BLaER1 (cell line): ENCODE data around the gene CTTNBP2.

ENCODE experiments used
- H3K27ac ChIP-seq: shearing (Covaris generic); formaldehyde crosslinking; 2 replicates; pipeline ENCODE4 v1.8.1; 2022
- H3K27me3 ChIP-seq: shearing (Covaris generic); formaldehyde crosslinking; 2 replicates; pipeline ENCODE4 v1.8.1; 2022
- H3K36me3 ChIP-seq: shearing (Covaris generic); formaldehyde crosslinking; 2 replicates; pipeline ENCODE4 v1.8.1; 2022
- H3K4me1 ChIP-seq: shearing (Covaris generic); formaldehyde crosslinking; 2 replicates; pipeline ENCODE4 v1.8.1; 2022
- H3K4me2 ChIP-seq: shearing (Covaris generic); formaldehyde crosslinking; 2 replicates; pipeline ENCODE4 v1.8.1; 2022
- H3K4me3 ChIP-seq: shearing (Covaris generic); formaldehyde crosslinking; 2 replicates; pipeline ENCODE4 v1.8.1; 2022
- H3K9ac ChIP-seq: shearing (Covaris generic); formaldehyde crosslinking; 2 replicates; pipeline ENCODE4 v1.8.1; 2022
- H3K9me3 ChIP-seq: shearing (Covaris generic); formaldehyde crosslinking; 2 replicates; pipeline ENCODE4 v1.8.1; 2022
- H4K20me1 ChIP-seq: shearing (Covaris generic); formaldehyde crosslinking; 2 replicates; pipeline ENCODE4 v1.8.1; 2022
- Cebpa-rat ChIP-seq: shearing (Covaris generic); IDR thresholded peaks from 2 replicates; pipeline ENCODE4 v1.8.1; 2022

CTTNBP2 gene

DNA sequence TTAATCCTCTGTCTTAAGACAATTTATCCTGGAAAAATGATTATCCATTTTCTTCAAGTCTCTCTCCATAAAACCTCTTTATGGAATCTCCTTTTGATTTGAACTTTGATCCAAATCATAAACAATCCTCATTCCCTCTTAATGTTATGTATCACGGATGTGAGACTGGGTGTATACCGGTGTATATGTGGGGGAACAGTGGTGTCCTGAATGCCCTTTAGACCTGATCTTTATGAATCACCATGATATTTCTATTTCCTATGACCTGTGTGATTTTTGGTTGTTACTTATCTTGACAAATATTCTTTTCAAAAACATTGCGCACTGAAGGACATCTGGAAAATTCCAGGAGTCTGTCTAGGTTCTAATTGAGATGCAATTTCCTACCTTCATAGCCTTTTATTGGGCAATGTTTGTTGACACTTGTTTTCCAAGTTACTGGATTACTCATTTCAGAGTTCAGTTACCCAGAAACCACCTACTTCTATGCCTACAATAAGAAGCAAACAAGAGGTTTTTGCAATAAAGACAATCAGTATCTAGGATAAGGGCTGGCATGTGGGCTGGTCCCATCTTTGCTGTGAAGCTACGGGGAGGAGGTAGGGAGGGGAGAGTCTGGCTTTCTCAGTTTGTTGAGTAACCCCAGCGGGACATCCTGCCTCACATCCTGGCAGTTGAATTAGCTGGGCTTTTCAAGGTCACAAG, 190.4 kb downstream of the CTTNBP2 start:
- Histone ChIP-seq H3K36me3 (no peaks in the 10 kb centered on the region), H3K4me1 (no peaks in the 10 kb centered on the region), H4K20me1 (no peaks in the 10 kb centered on the region), H3K4me2 (no peak overlapping the region), H3K27ac (no peak overlapping the region), H3K27me3 (no peaks in the 10 kb centered on the region), H3K9me3 (no peaks in the 10 kb centered on the region), H3K9ac (no peak overlapping the region), H3K4me3 (no peak overlapping the region)
- TF ChIP-seq Cebpa-rat: no peak

DNA sequence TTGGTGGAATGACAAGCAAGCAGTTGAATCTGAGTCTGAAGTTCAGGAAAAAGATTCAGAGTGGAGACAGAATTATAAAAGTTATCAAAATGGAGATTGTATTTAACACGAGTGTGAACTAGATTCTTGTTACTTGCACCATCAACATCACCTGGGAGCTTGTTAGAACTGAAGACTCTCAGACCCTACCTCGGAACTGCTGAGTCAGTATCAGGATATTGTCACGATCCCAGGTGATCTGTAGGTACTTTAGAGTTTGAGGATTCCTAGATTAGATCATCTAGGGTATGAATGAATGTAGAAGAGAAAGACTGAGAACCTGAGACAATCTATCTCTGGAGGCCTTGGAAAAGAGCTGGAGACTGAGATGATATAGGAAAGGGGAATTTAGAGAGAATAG, 194.1 kb downstream of the CTTNBP2 start:
- Histone ChIP-seq H3K9me3 (no peaks in the 10 kb centered on the region), H3K4me3 (no peak overlapping the region), H3K36me3 (no peaks in the 10 kb centered on the region), H3K9ac (no peak overlapping the region), H3K27ac (no peak overlapping the region), H3K4me1 (no peaks in the 10 kb centered on the region), H3K27me3 (no peaks in the 10 kb centered on the region), H3K4me2 (no peak overlapping the region), H4K20me1 (no peaks in the 10 kb centered on the region)
- TF ChIP-seq Cebpa-rat: no peak

DNA sequence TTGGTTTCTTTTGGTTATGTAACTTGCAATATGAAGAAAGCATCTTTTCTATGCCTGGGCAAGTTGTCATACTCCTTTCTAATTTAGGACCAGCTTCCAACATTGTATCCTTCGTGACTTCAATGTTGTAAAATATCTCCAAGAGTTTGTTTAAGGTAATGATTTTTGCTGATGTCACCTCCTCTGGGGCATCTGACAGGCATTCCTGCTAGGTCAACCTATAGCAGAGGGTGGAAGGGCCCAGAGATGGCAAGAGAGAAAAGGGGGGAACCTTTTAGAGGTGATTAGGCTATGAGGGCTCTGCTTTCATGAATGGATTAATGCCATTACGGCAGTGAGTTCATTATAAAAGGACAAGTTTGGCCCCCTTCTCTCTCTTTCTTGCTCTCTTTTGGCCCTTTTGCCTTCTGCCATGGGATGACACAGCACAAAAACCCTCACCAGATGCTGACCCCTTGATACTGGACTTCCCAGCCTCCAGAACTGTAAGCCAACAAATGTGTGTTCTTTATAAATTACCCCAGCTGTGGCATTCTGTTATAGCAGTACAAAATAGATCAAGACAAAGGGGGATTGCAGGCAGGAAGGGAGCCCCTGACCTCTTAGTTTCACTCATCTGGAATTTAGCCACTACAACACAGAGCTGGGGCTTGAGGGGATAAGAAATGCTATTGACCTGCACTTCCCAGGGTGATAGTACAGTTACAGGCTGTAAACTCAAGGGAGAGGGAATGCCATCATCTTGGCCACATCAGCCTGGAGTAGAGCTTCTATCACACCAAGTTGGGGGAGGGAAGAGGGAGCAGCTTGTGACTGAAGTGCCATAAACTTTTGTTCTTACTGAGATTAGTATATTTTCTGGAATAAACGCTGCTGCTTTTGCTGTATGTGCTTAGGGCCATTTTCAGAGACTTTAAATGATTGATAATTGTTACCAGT, 197.5 kb downstream of the CTTNBP2 start:
- Histone ChIP-seq H3K9ac (no peak overlapping the region), H3K4me1 (no peaks in the 10 kb centered on the region), H3K9me3 (no peaks in the 10 kb centered on the region), H4K20me1 (no peaks in the 10 kb centered on the region), H3K36me3 (no peaks in the 10 kb centered on the region), H3K4me2 (no peak overlapping the region), H3K27ac (no peak overlapping the region), H3K27me3 (no peaks in the 10 kb centered on the region), H3K4me3 (no peak overlapping the region)
- TF ChIP-seq Cebpa-rat: no peak

DNA sequence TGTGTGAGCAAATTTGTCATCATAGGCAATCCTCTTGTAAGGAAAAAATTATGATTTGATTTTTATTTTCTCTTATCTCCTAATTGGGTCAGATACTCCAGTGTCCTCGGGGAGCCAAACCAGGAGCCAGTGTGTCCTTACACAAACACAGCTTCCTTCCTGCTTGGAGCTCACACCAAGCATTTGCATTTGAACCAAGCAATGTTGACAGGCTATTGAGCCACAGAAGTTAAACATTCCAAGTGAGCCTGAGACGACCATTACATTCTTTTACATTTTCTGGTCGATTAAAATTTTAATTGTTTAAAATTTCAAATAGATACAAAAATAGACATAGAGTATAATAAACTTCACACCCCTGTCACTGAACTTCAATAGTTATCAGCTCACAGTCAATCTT, 198.6 kb downstream of the CTTNBP2 start:
- H3K9ac ChIP-seq: no peak overlapping the region
- no peak for TF ChIP-seq Cebpa-rat
- H3K4me3 ChIP-seq: no peak overlapping the region
- H3K4me2 ChIP-seq: no peak overlapping the region
- H3K36me3 ChIP-seq: no peaks in the 10 kb centered on the region
- H3K9me3 ChIP-seq: no peaks in the 10 kb centered on the region
- no peaks in the 10 kb centered on the region for H4K20me1 ChIP-seq
- H3K27me3 ChIP-seq: no peaks in the 10 kb centered on the region
- H3K27ac ChIP-seq: no peak overlapping the region
- no peaks in the 10 kb centered on the region for H3K4me1 ChIP-seq

DNA sequence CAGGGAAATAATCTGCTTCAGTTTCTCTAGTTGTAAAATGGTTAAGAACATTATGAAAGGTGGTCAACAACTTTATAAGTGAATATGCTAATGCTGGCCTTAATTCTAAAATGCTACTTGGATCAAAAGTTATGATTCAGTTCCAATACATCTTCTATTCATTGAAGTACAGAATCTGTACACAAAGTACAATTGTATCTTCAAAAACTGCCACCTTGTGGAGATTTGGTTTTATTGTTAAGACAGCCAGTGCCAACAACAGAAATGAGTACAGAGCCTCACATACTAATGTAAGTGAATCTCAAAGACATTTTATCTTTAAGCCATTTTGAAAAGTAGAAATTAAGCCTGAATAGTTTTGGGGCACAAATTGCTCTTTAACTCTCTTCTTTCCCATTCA, 199.4 kb downstream of the CTTNBP2 start:
- H3K9ac ChIP-seq: no peak overlapping the region

DNA sequence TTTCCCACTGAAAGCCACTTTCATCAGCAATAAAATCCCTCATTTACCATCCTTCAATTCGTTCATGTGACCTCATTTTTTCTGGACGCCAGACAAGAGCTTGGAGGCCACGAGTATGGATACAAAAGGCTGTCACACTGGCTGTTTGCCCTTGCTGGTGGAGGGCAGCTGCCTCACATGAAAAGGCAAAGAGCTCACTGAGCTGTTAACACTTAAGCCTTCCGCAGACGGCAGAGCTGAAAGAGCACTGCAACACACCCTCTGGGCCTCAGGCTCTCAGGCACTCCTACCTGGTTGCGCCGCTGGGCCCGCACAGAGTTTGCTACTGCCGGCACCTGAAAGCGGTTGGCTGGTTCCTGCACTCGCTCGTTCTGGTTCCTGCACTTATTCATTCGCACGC, 199.9 kb downstream of the CTTNBP2 start:
- Histone ChIP-seq H3K27ac (no peak overlapping the region), H3K9ac (no peak overlapping the region), H3K4me1 (no peaks in the 10 kb centered on the region), H3K27me3 (no peaks in the 10 kb centered on the region), H4K20me1 (no peaks in the 10 kb centered on the region), H3K9me3 (no peaks in the 10 kb centered on the region), H3K4me3 (no peak overlapping the region), H3K36me3 (no peaks in the 10 kb centered on the region), H3K4me2 (no peak overlapping the region)
- no peak for TF ChIP-seq Cebpa-rat

More for the DNA sequence above, 199.4 kb downstream of the CTTNBP2 start:
- no peaks in the 10 kb centered on the region for H3K4me1 ChIP-seq
- H3K4me3 ChIP-seq: no peak overlapping the region
- H3K36me3 ChIP-seq: no peaks in the 10 kb centered on the region
- H3K27ac ChIP-seq: no peak overlapping the region
- H4K20me1 ChIP-seq: no peaks in the 10 kb centered on the region
- no peaks in the 10 kb centered on the region for H3K9me3 ChIP-seq
- H3K27me3 ChIP-seq: no peaks in the 10 kb centered on the region
- H3K4me2 ChIP-seq: no peak overlapping the region
- no peak for TF ChIP-seq Cebpa-rat

DNA sequence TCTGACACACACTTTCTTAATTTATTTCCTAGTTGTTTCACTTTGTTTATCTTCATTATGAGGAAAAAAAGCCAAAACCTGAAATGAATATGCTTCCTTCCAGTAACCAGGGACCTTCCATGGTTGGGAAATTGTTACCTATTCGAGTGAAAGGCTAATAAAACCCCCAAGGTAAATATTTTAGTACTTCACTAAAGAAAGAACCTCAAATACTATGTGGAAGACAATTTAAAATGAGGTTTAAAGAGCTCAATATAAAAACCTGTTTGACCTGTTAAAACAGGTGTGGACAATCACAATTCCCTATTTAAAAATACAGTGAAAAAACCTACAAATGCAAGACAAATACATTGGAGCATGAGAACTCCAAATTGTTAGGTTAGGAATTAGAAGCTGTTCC, 200.8 kb downstream of the CTTNBP2 start:
- H3K4me3 ChIP-seq: no peak overlapping the region
- H3K27ac ChIP-seq: no peak overlapping the region
- no peak overlapping the region for H3K9ac ChIP-seq
- H3K27me3 ChIP-seq: no peaks in the 10 kb centered on the region
- no peak overlapping the region for H3K4me2 ChIP-seq
- no peaks in the 10 kb centered on the region for H3K36me3 ChIP-seq
- H3K9me3 ChIP-seq: no peaks in the 10 kb centered on the region
- TF ChIP-seq Cebpa-rat: no peak
- no peaks in the 10 kb centered on the region for H3K4me1 ChIP-seq
- no peaks in the 10 kb centered on the region for H4K20me1 ChIP-seq

DNA sequence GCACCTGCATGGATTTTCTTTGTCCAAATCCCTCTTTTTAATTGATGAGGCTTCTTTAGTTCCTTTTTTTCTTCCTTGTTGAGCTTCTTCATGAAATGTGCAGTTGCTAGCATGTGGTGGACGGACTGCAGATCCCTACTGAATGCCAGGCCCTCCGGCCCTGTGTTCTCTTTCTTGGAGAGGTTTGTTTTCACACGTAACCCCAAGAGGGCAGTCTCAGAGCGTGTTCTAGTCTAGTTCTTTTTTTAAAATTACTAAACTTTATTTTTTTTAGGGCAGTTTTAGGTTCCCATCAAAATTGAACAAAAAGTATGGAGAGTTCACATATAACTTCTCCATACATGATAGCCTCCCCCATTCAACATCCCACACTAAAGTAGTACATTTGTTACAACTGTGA, 203.4 kb downstream of the CTTNBP2 start:
- H3K27ac ChIP-seq: no peak overlapping the region
- H3K9me3 ChIP-seq: no peaks in the 10 kb centered on the region
- no peaks in the 10 kb centered on the region for H3K27me3 ChIP-seq
- H3K4me1 ChIP-seq: no peaks in the 10 kb centered on the region
- no peak overlapping the region for H3K4me2 ChIP-seq
- no peak for TF ChIP-seq Cebpa-rat
- H3K4me3 ChIP-seq: no peak overlapping the region
- no peaks in the 10 kb centered on the region for H3K36me3 ChIP-seq
- no peak overlapping the region for H3K9ac ChIP-seq
- H4K20me1 ChIP-seq: no peaks in the 10 kb centered on the region

DNA sequence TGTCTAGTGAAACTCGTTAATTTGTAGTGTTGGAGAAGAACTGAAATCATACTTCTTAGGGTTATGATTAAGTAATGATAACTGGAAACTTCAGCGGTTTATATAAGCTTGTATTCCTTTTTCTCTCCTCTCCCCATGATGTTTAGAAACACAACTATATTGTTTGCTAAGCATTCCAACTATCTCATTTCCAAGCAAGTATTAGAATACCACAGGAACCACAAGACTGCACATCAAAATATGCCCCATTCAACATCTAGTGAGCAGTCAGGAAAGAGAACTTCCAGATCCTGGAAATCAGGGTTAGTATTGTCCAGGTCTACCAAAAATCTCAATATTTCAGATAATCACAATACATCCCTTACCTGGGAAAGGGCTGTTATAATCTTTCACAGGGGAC, 205.8 kb downstream of the CTTNBP2 start:
- no peaks in the 10 kb centered on the region for H4K20me1 ChIP-seq
- no peak for TF ChIP-seq Cebpa-rat
- no peak overlapping the region for H3K4me3 ChIP-seq
- H3K9me3 ChIP-seq: no peaks in the 10 kb centered on the region
- no peak overlapping the region for H3K4me2 ChIP-seq
- H3K9ac ChIP-seq: no peak overlapping the region
- no peaks in the 10 kb centered on the region for H3K4me1 ChIP-seq
- H3K27me3 ChIP-seq: no peaks in the 10 kb centered on the region
- no peak overlapping the region for H3K27ac ChIP-seq
- H3K36me3 ChIP-seq: no peaks in the 10 kb centered on the region

DNA sequence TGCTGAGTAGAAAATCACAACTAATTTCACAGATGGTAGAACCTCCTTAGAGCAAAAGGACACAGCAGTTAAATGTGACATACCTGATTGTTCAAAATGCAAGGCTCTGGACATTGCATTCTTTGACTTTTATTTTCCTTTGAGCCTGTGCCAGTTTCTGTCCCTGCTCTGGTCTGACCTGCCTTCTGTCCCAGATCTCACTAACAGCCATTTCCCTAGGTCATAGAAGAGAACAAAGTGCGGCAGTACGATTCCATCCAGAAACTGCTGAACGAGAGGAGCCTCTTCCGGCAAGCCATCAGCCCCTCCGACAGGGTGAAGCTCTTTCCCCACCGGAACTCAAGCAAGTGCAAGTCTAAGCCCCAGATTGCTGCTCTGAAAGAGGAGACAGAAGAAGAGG, 206.6 kb downstream of the CTTNBP2 start:
- Histone ChIP-seq H3K36me3 (no peaks in the 10 kb centered on the region), H3K9ac (no peak overlapping the region), H3K9me3 (no peaks in the 10 kb centered on the region), H4K20me1 (no peaks in the 10 kb centered on the region), H3K4me3 (no peak overlapping the region), H3K27ac (no peak overlapping the region), H3K27me3 (no peaks in the 10 kb centered on the region), H3K4me1 (no peaks in the 10 kb centered on the region), H3K4me2 (no peak overlapping the region)
- TF ChIP-seq Cebpa-rat: no peak
